Tibial nerve (tissue), 4 donors: Measurements from ENCODE around the gene CBY1.

Source experiments
- CTCF ChIP-seq, 5 experiments: fragments of 200-600 bp in 3 of 5; fragments of 450-650 bp in 2 of 5; sonication (generic) in 3 of 5; IDR thresholded peaks; one replicate each; pipeline ENCODE4 v1.5.1; 2016 to 2019; ENCODE audit warnings: antibody characterized with exemption in 5 of 5, mild to moderate bottlenecking in 3 of 5, moderate library complexity in 2 of 5
- EP300 ChIP-seq, 2 donors: sonication (generic); formaldehyde crosslinking; IDR thresholded peaks; one replicate each; pipeline ENCODE4 v1.6.1; 2017; ENCODE audit warnings: antibody characterized with exemption in 2 of 2, mild to moderate bottlenecking in 1 of 2
- POLR2A ChIP-seq, 2 donors: fragments of 450-650 bp; IDR thresholded peaks; one replicate each; pipeline ENCODE4 v1.6.1; 2017; ENCODE audit warnings: antibody characterized with exemption in 2 of 2, mild to moderate bottlenecking in 2 of 2, moderate library complexity in 2 of 2

GRCh38 chr22:38685761-38686160 is 29.3 kb downstream of the CBY1 start:
- TF ChIP-seq POLR2A (IDR thresholded peaks at IDR 0.05) (no peak), CTCF (IDR thresholded peaks at IDR 0.05) (no peak), EP300 (IDR thresholded peaks at IDR 0.05) (no peak)
